Hematopoietic multipotent progenitor cell treated with erythropoietin and hydrocortisone succinate and interleukin-3 and kit ligand, for 15 days (in vitro differentiated cells): ENCODE data around the gene ENTPD3.
A peak's percentile ranks its signal among the peaks of the same experiment; 100 is the strongest.

Source experiments
- DNase-seq: peaks from one replicate; pipeline ENCODE4 v3.0.0-alpha.2; 2015; ENCODE audit warnings: low spot score

Gene ENTPD3

DNA sequence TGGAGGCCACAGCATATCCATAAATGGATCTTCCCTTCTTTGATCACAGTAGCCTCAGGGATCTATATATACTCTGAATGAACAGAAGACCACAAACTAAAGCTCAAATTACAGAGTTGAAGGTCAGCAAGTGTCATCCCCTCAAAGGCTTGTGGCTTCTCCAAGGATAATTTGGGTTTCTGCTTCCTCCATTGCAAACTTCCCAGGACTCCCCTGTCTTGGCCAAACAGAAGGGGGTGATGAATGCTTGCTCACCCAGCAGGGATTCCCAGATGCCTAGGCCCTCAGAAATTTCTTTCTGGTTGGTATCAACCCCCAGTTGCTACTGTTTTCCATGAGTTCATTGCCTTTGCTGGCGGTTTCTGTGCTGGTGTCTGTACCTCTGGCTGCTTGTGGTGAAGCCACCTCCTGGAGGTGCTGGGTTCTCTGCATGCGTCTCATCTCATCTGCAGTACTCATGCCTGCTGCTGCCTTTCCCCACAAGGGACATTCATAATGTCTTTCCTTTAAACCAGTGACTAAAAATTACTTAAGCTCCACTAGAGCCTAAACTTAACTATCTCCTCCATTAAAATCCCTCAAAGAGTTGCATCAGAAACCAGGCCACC is 17.7 kb downstream of the ENTPD3 start:
- DNase-seq: no peak

DNA sequence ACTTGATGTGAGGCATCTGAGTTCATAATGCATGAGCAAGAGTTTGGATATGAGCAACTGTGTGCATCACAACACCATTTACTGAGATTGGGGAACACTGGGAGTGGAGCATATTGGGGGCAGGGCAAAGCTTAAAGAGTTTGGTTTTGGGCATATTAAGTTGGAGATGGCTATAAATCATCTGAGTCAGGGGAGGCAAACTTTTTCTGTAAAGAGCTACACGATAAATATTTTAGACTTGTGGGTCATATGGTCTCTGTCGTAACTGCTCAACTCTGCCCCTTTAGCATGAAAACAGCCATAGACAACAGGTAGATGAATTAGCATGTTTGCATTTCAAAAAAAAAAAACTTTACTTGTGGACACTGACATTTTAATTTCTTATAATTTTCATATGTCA is 20.0 kb downstream of the ENTPD3 start:
- DNase-seq: no peak

DNA sequence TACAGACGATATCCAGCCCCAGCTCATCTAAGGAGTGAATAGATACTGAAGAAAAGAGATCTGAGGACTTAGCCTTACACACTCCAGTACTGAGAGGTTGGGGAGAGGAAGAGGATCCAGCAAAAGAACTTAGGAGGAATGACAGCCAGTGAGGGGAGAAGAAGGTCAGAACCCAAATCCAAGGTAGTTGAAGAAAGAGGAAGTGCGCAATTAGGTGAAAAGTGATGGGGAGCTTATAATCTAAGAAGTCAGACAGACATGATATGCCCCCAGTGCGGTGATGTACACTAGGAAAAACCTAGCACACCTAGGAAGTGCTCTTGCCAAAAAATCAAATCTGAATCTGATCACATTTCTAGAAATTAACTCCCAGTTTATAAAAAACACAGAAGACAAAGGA is 20.6 kb downstream of the ENTPD3 start:
- no peak for DNase-seq

DNA sequence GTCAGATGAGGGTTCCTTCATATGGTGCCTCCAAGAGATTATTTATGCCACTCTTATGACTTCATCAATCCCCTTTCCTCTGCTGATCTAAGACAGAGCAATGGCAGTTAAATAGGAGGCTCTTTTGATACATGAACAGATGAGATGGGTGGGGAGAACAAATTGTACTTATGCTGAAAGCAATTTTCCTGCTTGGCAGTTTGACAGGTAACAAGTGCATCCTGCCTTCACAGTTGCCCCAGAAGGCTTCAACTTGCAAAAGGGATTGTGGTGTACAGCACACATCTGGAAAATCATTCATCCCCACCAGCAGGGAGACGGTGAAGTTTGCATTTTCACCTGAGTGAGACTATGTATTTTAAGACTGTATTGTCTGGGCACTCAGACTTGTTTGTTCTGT is 27.3 kb downstream of the ENTPD3 start:
- no peak for DNase-seq

DNA sequence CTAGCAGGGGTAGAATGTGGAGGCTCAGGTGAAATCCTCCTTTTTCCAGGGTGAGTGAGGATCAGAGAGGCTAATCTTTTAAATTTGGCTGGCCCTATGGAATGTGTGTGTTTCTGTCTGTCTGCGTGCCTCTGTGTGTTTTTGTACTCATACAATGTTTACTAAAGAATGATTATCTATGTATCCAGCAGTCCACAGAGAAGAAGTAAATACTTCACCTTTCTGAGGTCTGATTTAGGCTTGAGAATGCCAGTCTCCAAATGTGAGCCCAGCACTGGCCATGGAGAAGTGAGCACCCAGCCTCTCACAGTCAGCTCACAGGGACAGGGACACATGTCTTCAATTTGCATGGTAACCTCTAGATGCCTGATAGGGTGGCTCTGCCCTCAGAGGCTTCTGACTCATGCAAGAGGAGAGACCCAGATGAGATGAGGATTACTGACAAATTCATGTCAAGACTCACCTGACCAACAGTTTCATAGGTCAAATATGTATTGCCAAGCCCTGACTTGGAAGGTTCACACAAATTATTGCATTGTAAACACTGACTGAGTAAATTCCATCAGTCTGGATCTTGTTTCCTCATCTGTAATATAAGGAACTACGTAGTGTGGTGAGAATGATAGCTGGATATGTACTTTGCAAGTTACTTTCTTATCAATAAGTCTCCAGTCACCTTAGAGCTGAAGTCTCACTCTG is 31.0 kb downstream of the ENTPD3 start:
- no peak for DNase-seq

DNA sequence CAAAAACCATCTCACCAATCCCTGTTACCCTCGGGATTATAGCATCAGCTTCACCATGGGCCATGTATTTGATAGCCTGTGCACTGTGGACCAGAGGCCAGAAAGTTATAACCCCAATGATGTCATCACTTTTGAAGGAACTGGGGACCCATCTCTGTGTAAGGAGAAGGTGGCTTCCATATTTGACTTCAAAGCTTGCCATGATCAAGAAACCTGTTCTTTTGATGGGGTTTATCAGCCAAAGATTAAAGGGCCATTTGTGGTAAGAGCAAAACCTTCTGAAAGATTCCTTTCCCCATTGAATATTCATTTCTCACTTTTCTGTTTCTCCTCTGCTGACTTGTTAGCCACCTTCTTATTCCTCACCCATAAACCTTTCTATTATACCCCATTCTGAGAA is 35.9 kb downstream of the ENTPD3 start:
- no peak for DNase-seq

DNA sequence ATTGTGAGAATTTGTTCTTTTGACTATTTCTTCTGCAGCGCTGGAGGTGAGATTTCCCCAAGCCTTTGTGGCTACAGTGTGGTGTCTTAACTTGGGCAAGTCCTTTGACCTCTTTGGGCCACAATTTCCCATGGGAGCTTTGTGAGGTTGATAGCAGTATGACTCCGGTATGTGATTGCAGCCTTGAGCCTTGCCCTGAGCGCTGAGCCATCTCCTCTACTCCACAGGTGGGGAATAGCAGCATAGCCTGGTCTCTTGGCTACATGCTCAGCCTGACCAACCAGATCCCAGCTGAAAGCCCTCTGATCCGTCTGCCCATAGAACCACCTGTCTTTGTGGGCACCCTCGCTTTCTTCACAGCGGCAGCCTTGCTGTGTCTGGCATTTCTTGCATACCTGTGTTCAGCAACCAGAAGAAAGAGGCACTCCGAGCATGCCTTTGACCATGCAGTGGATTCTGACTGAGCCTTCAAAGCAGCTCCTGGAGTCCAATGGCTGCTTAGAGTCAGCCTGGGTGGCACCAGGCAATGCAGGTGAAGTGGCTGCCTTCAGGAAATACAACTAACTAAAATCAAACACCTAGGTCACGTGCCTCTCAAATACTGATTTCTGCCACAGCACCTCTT is 40.2 kb downstream of the ENTPD3 start:
- no peak for DNase-seq

DNA sequence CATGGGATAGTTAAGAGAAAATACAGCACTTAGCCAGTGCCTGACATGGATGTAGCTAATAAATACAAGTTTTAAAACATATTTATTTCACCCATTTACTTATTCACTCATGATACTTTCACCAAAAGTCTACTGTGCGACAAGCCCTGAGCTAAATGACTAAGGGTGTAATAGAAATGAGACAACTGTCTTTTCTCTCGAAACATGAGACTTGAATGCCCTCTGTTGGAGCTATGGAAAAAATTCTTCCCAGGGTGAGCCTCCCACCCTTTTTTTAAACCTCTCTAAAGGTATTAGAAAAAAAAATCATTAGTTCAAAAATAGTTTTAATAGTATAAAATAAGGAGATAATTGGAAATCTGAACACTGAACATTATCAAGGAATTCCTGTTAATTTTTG is 45.8 kb downstream of the ENTPD3 start:
- DNase-seq: no peak

DNA sequence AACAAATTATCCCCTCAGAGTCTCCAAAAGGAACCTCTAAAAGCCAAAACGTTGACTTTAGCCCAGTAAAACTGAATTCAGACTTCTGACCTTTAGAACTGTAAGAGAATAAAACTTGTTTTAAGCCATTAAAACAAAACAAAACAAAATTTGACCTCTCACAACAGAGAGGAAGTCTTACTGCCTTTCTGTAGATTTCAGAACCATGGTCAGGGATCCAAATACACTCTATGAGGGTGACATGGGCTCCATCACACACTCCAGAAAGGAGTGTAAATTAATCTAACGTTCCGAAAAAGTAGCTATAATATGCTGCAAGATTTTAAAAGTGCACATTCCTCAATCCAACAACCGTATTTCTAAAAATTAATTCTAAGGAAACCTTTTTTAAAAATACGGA is 50.9 kb downstream of the ENTPD3 start:
- DNase-seq: no peak

DNA sequence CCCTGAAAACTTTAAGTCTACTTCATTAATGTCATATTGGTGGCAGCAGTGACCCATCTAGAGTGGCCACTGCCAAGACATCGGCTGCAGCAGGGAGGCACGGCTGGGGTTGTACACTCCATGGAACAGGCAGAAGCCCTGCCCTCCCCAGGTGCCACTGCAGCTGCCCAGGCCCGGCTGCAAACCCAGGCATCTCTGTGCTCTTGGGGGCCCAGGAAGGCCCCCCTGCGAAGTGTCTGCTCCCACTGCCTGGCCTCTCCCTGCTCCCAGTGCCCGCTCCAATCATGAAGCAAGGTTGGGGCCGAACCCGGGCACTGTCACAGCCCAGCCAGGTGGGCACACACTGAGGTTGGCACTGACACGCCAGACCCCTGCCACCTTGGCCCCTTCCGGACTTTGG is 58.1 kb downstream of the ENTPD3 start:
- DNase-seq: no peak

DNA sequence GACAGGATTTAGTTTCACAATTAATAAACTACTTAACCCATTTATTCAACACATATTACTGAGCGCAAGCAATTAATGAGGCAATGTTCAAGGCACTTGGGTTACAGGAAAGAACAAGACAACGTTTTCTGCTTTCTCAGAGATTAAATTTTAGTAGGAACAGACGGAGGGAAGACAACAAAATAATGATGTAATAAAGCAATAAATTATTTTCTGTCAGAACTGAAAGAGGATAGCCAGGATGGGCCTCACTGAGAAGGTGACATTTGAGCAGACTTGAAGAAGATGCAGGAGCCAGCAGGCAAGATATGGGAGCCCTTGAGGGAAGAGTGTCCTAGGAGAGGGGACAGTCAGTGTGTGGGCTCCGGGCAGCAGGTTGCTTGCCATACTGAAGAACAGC is 58.9 kb downstream of the ENTPD3 start:
- DNase-seq: no peak

DNA sequence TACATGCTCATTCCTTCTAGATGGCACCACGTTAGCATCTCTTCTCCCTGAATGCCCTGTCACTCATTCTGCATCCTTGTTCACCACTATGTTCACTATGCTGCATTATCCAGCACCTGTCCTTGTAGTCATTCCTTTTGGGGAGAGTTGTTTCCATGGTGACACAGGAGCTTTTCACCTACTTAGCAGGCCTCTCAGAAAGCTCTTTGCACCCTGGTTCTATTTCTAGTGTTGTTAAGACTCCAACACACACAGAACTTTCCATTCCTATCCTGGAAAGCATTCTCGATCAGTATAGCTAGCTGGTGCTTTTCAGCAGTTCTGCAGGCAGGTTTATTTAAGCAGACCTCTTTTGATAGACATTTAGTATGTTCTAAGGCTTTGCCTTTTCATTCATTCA is 63.5 kb downstream of the ENTPD3 start:
- no peak for DNase-seq

DNA sequence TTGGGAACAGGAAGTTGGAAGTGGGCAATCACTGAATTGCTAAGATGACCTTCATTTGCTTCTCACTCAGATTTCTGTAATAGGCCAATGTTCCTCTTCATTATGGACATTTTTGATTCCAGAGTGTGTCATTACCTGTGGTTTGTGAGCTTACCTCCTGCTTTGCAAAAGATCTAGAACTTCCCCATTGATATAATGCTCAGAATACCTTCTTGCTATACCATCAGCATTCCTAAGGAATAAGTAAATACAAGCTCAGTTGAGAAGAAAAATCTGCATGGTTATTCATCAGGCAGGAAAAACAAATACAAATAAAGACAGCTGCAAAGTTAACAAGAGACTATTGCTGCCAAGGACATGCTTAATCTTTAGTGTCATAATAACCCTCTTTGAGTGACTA is 64.6 kb downstream of the ENTPD3 start:
- no peak for DNase-seq

DNA sequence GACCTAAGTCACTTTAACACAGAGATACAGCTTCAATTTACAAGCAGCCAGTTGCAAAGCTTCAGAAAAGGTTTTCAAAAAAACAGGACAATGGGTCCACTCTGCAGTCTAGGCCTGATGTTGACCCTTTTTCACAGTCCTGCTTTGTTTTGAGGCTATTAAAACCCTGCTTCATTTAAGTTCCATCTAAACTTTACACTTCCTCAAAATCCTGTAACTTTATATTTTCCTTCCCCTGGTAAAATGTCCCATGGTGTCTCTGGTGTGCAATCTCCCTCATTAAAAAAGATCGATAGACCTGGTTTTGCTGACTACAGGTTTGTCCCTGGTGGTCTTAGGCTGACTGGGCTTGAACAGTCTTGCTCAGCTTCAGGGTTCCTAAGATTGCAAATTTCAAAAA is 65.1 kb downstream of the ENTPD3 start:
- no peak for DNase-seq

DNA sequence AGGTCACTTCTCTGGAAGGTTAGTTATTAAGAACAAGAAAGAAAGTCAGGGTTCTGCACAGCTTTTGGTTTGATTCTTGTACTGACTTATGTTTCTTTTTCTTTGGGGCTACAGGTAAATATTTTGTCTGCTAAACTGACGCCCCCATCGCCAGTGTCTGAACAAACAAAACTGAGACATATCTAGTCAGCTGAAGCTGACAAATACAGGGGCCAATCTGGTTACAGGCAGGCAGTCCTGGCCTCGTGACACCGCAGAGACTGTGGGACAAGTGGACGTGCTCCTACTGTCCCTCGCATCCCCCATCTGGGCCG is 65.5 kb downstream of the ENTPD3 start:
- no peak for DNase-seq

DNA sequence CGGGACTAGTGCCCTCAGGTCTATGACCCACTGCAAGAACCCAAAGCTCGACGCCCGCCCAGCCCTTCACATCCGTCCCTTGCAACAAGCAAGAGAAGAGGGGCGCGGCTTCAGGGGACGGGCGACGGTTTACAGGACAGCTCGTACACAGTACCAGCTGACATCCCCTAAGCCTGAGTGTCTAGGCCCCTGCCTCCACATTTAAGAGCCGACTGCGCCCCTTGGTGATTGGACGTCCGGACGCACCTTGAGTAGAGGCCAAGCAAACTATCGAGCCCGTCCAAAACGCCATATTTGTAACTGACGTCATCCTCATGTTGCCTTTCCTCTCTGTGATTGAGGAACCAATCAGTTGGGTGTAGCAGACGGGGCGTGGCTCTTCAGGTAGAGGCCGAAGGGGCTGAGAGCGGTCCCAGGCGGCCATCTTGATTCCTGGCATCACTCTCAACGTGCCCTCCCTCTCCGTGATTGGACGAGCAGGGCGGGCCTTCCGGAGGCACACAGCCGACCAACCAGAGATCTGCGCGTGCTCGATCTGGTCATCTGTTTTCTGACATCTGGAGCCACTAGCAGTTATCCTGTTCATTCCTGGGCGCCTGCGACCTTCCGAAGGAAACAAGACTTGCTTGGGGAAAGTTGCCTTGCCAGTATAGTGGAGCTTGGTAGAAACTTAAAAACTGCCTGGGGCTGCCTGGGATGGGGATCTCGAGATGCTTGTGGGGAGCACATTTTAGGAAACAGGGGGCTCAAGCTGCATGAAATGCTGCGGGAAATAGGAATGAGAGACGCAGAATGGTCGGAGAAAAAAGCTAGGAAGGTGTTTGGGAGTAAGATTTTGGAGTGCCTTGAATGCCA is 66.1 kb downstream of the ENTPD3 start:
- DNase-seq: peak; percentile 98

DNA sequence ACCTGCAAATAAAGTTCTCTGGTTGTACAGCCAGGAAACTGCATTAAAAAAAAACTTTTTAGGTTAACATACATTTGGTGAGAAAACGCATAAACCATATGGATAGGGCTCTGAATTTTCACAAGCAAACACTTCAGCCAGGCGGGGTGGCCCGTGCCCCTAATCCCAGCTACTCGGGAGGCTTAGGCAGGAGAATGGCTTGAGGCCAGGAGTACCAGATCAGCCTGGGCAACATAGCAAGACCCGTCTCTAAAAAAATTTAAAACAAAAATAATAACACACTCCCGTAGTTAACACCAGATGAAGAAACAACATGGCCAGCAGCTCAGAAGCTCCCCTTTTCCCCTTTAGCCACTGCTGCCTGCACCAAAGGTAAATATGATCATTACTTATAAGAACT is 66.9 kb downstream of the ENTPD3 start:
- DNase-seq: no peak

DNA sequence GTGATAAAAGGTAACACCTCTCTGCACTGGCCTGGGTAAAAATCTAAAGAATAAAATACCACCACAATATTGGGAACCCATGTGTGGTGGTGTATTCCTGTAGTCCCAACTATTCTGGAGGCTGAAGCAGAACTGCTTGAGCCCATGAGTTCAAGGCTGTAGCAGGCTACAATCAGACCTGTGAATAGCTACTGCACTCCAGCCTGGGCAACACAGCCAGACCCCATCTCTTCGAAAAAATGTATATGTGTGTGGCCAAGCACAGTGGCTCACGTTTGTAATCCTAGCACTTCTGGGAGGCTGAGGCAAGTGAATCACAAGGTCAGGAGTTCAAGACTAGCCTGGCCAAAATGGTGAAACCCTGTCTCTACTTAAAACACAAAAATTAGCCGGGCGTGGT is 68.3 kb downstream of the ENTPD3 start:
- no peak for DNase-seq

DNA sequence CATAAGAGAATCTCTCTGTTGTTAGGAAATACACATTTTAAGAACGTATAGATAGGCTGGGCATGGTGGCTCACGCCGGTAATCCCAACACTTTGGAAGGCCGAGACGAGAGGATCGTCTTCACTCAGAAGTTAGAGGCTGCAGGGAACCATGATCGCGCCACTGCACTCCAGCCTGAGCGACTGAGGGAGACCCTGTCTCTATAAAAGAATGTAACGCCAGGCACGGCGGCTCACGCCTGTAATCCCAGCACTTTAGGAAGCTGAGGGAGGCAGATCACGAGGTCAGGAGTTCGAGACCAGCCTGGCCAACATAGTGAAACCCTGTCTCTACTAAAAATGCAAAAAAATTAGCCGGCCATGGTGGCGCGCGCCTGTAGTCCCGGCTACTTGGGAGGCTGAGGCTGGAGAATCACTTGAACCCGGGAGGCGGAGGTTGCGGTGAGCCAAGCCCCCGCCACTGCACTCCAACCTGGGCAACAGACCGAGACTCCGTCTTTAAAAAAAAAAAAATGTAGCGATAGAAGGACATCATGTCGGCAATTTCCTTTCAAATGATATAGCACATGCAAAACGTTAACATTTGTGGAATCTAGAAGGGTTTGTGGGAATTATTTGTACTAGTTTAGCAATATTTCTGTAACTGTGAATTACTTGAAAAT is 69.4 kb downstream of the ENTPD3 start:
- no peak for DNase-seq

DNA sequence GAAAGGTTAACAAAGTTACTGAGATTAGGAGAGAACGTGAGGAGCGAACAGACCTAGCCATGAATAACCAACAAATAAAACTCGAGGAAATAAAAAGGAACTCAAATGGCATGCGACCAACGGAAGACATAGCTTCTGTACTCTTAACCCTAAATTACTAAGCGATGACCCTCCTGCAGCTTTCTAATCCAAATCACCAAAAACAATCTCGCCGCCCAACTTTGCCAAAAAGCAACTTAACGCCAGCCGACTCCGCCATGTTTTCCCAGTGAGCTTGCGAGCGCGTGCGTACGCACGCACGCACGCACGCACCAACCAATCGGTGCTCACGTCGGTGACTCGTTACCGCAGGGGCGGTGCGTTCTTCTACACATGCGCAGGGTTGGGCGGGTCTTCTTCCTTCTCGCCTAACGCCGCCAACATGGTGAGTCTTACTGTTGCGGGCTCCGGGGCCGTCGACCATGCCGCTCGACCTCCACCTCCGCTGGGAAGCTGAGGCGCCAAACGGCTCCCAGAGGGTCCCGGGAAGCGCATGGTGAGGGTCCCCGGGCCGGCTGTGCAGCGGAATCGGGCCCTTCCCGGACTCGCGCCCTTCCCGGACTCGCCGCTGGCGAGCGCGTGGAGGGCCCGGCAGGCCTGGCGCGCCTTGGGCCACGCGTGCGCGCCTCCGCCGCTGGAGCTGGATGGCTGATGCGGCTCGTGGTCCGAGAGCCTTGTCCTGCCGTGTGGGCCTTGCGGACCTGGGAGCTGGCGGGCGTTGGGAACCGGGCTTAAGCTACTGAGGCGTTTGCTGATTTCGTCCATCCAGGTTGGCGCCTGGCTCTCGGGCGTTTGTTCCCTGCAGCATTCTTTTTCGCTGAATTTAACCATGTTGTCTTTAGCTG is 70.2 kb downstream of the ENTPD3 start, which contains the start of gene RPL14:
TSS of gene RPL14 (plus strand) at position 400 of the 884 bp plus-strand sequence. CDS start at position 533, 133 bp downstream.
- DNase-seq: peak; percentile 96

DNA sequence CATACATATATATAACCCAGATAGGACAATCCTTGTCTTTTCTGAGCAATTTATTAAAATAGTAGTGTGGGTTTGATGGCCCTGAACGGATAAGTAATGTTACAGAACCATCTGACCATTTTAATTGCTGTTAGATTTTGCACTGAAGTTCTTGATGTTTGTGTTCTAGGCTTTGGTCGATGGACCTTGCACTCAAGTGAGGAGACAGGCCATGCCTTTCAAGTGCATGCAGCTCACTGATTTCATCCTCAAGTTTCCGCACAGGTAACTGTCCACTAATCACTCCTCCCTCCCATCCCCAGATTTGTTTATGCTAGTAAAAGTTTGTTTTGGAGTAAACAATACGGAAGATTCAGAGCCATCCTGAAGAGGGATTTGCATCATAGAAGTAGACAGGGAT is 71.5 kb downstream of the ENTPD3 start:
- no peak for DNase-seq
